ENCODE results near the gene ZMYND11. TPM values are rescaled to one million over a fixed set of nuclear protein-coding genes. Genes with fewer than 3 reads are reported as not detected.
"Not testable (repeated sequence)": the region's sequence is repeated elsewhere in the genome, so short reads cannot be mapped to it uniquely, and the experiment has no call there.

The ZMYND11 gene
- total and polyA plus RNA-seq, 2 donors (not counting 1 experiment from before 2014, with no cell fraction given), result 17.3 to 50.1 TPM

DNA sequence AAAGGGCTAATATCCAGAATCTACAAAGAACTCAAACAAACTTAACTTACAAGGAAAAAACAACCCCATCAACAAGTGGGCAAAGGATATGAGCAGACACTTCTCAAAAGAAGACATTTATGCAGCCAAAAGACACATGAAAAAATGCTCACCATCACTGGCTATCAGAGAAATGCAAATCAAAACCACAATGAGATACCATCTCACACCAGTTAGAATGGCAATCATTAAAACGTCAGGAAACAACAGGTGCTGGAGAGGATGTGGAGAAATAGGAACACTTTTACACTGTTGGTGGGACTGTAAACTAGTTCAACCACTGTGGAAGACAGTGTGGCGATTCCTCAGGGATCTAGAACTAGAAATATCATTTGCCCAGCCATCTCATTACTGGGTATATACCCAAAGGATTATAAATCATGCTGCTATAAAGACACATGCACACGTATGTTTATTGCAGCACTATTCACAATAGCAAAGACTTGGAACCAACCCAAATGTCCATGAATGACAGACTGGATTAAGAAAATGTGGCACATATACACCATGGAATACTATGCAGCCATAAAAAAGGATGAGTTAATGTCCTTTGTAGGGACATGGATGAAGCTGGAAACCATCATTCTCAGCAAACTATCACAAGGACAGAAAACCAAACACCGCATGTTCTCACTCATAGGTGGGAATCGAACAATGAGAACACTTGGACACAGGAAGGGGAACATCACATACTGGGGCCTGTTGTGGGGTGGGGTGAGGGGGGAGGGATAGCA, 130.7 kb downstream of the ZMYND11 start:
- H4K20me1 ChIP-seq (ENCODE audit: control insufficient read depth, insufficient read depth, low read length, poor library complexity, severe bottlenecking); H3K27ac Mint-ChIP-seq; ATAC-seq (ENCODE audit: low read depth); DNase-seq; H3K9ac ChIP-seq (ENCODE audit: low read length); POLR2A ChIA-PET; H3K4me3 ChIP-seq (ENCODE audit: control extremely low read depth in 1 of 5, extremely low read depth in 1 of 5, insufficient read depth in 1 of 5, low read depth in 2 of 5, low read length in 4 of 5); H3K4me1 ChIP-seq (ENCODE audit: control insufficient read depth in 2 of 2, insufficient read depth in 2 of 2, low read length in 2 of 2); H3K27ac ChIP-seq (ENCODE audit: low read length in 2 of 2); H2AFZ ChIP-seq (ENCODE audit: insufficient read depth, low read depth, low read length, poor library complexity, severe bottlenecking); CTCF ChIA-PET; H3K36me3 ChIP-seq (replicated peaks in 1 of 2; ENCODE audit: control extremely low read depth in 1 of 2, control insufficient read depth in 1 of 2, extremely low read depth in 1 of 2, insufficient read depth in 2 of 2, low read length in 1 of 2); H3K27me3 ChIP-seq (replicated peaks in 1 of 4; ENCODE audit: control extremely low read depth in 1 of 4, control insufficient read depth in 3 of 4, insufficient read depth in 4 of 4, low read length in 3 of 4); H3K27me3 Mint-ChIP-seq; H3K9me3 Mint-ChIP-seq (ENCODE audit: insufficient read depth); intact Hi-C loops (cut with micrococcal nuclease); H3K79me2 ChIP-seq (ENCODE audit: control insufficient read depth, insufficient read depth, low read length); H3K4me2 ChIP-seq (replicated peaks; ENCODE audit: low read depth, low read length, poor library complexity, severe bottlenecking); H3K4me3 Mint-ChIP-seq; H3K9me3 ChIP-seq (ENCODE audit: control extremely low read depth in 1 of 3, control insufficient read depth in 2 of 3, insufficient read depth in 1 of 3, low read length in 2 of 3): not testable (repeated sequence)
- no CpG with 5 or more reads among the region's 5 CpGs for WGBS (ENCODE audit: insufficient coverage)
- H3K4me1 Mint-ChIP-seq, result peaks cover 14% of the 10 kb centered on the region

DNA sequence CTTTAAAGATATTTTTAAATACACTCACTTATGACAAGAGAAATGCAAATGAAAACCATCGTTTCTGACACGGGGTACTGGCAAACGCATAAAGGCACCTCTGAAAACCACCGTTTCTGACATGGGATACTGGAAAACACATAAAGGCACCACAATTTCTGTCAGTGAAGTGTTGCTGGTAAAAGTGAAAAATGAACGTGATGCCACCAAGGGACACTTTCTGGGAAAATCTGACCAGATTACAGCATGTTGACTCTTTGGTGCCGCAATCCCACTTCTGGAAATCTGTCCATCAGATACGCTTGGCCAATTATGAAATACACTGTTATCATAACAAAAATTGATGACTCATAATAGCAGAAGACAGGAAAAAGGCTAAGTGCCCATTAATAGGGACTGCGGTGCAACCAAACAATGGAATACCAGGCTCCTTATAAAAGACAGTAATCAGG, 131.7 kb downstream of the ZMYND11 start:
- intact Hi-C loops (cut with micrococcal nuclease), result no loop called here
- no peaks in the 10 kb centered on the region for H4K20me1 ChIP-seq (ENCODE audit: control insufficient read depth, insufficient read depth, low read length, poor library complexity, severe bottlenecking)
- H3K27me3 ChIP-seq (replicated peaks in 1 of 4; ENCODE audit: control extremely low read depth in 1 of 4, control insufficient read depth in 3 of 4, insufficient read depth in 4 of 4, low read length in 3 of 4), result no peaks in the 10 kb centered on the region
- H3K4me1 ChIP-seq (ENCODE audit: control insufficient read depth in 2 of 2, insufficient read depth in 2 of 2, low read length in 2 of 2), result no peaks in the 10 kb centered on the region
- 68% methylated on average over 6 of the region's 8 CpGs for WGBS (ENCODE audit: insufficient coverage)
- no peak overlapping the region for H3K27ac ChIP-seq (ENCODE audit: low read length in 2 of 2)
- POLR2A ChIA-PET, result no interaction called here
- Mint-ChIP-seq H3K27ac (no peak overlapping the region), H3K9me3 (ENCODE audit: insufficient read depth) (no peaks in the 10 kb centered on the region), H3K27me3 (peaks cover 4% of the 10 kb centered on the region), H3K4me3 (no peak overlapping the region), H3K4me1 (peaks cover 7% of the 10 kb centered on the region)
- H2AFZ ChIP-seq (ENCODE audit: insufficient read depth, low read depth, low read length, poor library complexity, severe bottlenecking), result no peak overlapping the region
- DNase-seq (no peak), ATAC-seq (ENCODE audit: low read depth) (no peak)
- no peaks in the 10 kb centered on the region for H3K36me3 ChIP-seq (replicated peaks in 1 of 2; ENCODE audit: control extremely low read depth in 1 of 2, control insufficient read depth in 1 of 2, extremely low read depth in 1 of 2, insufficient read depth in 2 of 2, low read length in 1 of 2)
- CTCF ChIA-PET, result no interaction called here
- H3K9me3 ChIP-seq (ENCODE audit: control extremely low read depth in 1 of 3, control insufficient read depth in 2 of 3, insufficient read depth in 1 of 3, low read length in 2 of 3), result no peaks in the 10 kb centered on the region
- TF ChIP-seq, protein P1, sequence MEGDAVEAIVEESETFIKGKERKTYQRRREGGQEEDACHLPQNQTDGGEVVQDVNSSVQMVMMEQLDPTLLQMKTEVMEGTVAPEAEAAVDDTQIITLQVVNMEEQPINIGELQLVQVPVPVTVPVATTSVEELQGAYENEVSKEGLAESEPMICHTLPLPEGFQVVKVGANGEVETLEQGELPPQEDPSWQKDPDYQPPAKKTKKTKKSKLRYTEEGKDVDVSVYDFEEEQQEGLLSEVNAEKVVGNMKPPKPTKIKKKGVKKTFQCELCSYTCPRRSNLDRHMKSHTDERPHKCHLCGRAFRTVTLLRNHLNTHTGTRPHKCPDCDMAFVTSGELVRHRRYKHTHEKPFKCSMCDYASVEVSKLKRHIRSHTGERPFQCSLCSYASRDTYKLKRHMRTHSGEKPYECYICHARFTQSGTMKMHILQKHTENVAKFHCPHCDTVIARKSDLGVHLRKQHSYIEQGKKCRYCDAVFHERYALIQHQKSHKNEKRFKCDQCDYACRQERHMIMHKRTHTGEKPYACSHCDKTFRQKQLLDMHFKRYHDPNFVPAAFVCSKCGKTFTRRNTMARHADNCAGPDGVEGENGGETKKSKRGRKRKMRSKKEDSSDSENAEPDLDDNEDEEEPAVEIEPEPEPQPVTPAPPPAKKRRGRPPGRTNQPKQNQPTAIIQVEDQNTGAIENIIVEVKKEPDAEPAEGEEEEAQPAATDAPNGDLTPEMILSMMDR (IDR thresholded peaks at IDR 0.05), result no peak
- no peak for TF ChIP-seq EZH2 (IDR thresholded peaks at IDR 0.05; ENCODE audit: borderline replicate concordance, insufficient read depth, low read depth, low read length, poor library complexity, severe bottlenecking)
- H3K4me2 ChIP-seq (replicated peaks; ENCODE audit: low read depth, low read length, poor library complexity, severe bottlenecking), result no peak overlapping the region
- no peaks in the 10 kb centered on the region for H3K79me2 ChIP-seq (ENCODE audit: control insufficient read depth, insufficient read depth, low read length)
- no peak overlapping the region for H3K9ac ChIP-seq (ENCODE audit: low read length)
- H3K4me3 ChIP-seq (ENCODE audit: control extremely low read depth in 1 of 5, extremely low read depth in 1 of 5, insufficient read depth in 1 of 5, low read depth in 2 of 5, low read length in 4 of 5), result no peak overlapping the region
